T-helper 1 cell treated with Interleukin-12 subunit alpha and Interleukin-12 subunit beta and Interleukin-4 antibody, amounts not matched to agents 30 ng/mL and 1 ng/mL, for 36 hours (primary cell): ENCODE data around the gene CROCC. TPM values are rescaled to one million over a fixed set of nuclear protein-coding genes. Genes with fewer than 3 reads are reported as not detected.
"Not testable (repeated sequence)": the region's sequence is repeated elsewhere in the genome, so short reads cannot be mapped to it uniquely, and the experiment has no call there.

Experiments used
- intact Hi-C: fragments of 100-400 bp; cut with micrococcal nuclease; formaldehyde crosslinking; loops from one replicate; pipeline ENCODE4 v1.15.1; 2024
- total RNA-seq: library from RNA; stranded (reverse); gene quantifications from 2 replicates; pipeline ENCODE4 v1.2.3, GENCODE V29; 2022

CROCC gene
- total RNA-seq, 1 donor from 2014 or later = 25.9 TPM

DNA sequence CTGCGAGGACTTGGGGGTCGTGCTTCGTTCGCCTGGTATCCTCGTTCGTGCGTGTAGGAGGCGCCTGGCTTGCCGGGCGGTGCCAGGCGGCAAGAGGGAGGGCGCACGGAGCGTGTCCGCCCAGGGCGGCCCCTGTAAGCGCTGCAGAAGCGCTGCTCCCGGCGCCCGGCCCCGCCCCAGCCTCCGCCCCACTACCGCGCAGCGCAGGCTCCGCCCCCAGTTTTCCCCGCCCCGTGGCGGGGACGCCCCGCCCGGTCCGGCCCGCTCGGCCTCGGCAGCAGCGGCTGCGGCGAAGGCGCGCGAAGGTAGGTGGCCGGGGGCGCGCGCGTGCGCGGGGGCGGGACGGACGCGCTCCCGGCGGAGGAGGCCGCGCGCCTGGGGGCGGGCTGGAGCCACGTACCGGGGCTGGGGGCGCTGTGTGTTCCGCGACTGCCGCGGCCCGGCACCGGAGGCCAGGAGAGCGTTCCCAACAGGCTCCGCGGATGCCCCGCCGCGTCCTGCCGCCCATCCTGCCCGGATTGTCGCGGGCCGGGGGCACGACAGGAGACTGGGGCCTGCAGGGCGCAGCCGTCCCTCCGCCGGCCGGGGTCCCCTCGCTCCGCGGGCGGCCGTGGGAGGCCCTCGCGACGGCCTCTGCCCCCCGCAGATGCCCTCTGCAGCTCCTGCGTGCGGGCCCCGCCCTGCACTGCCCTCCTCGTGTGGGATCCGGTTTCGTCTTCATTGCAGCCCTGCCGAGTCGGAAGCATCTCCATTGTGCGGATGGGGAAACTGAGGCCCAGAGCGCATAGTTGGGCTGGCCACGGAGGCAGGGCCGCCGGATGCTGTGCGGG, 7.7 kb upstream of the CROCC start:
- intact Hi-C loops = loop anchor here (1.0 to 5.0 kb wide), 5 partner anchors 9 to 140 kb away; partner anchors contain the start of gene SDHB

GRCh38 chr1:16914928-16915626, 6.7 kb upstream of the CROCC start:
- intact Hi-C loops = loop anchor here (2.0 to 5.0 kb wide), 2 partner anchors 37 to 98 kb away; no protein-coding TSS in a partner anchor

DNA sequence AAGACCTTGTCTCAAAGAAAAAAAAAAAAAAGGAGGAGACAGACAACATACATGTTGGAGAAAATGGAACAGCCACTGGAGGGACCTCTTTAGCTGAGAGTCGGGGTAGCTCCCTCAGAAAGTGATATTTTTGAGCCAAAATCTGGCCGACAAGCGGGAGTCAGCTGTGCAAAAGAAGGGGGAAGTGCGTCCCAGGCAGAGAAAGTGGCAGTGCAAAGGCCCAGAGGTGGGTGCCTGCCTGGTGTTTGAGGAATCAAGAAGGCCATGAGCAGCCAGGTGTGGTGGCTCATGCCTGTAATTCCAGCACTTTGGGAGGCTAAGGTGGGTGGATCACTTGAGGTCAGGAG, 6.1 kb upstream of the CROCC start:
- intact Hi-C loops = loop anchor here (2.0 kb wide), 1 partner anchor 97 kb away; no protein-coding TSS in a partner anchor

DNA sequence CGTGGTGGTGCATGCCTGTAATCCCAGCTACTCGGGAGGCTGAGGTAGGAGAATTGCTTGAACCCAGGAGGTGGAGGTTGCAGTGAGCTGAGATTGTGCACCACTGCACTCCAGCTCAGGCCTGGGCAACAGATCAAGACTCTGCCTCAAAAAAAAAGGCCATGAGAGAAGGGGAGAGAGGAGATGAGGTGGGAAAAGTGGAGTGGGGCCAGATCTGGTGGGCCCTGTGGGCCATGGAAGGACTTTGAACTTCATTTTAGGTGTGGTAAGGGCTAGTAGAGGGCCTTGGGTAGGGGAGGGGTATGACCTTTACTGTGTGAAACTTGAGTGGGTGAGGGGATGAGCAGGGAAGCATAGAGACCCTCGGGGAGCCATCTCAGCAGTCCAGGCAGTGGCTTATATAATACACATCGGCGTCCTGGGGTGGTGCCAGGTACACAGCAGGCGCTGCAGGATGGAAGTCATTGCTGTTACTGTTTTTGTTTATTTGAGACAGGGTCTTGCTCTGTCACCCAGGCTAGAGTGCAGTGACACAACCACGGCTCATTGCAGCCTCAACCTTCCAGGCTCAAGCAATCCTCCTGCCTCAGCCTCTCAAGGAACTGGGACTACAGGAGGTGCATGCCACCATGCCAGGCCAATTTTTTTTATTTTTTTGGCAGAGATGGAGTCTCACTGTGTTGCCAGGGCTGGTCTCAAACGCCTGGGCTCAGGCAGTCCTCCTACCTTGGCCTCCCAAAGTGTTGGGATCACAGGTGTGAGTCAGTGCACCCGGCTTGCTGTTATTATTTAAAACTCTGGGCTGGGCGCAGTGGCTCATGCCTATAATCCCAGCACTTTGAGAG, 5.5 kb upstream of the CROCC start:
- intact Hi-C loops = not testable (repeated sequence)

- intact Hi-C loops = no loop called here
Measured at GRCh38 chr1:16918371-16918770, 3.4 kb upstream of the CROCC start.

DNA sequence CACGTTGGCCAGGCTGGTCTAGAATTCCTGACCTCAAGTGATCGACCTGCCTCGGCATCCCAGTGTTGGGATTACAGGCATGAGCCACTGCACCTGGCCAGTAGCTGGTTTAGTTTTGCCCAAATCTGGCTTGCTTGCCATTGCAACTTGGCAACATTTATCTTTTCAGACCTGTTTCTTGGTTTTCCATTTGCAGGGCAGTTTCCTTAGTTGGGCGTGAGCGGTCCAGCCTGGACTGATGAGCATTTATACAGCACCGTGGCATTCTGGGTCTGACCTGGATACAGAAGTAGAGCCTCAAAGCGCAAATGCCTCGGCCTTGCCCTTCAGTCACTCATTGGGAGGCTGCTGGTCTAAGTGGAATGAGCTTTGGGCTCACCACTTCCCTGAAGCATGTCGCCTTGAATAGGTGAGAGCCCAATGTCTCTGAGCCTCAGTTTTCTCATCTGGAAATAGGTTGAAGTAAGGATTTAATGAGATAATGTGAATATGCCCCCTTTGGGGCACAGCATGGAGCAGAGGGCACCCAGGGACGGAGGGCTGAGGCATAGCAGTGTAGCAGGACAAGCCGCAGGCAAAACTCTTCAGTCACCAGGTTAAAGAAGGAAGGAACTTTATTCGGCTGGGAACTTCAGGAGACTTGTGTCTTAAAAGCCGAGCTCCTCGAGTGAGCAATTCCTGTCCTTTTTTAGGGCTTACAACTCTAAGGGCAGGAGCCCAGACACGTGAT, 2.6 kb upstream of the CROCC start:
- intact Hi-C loops = not testable (repeated sequence)

DNA sequence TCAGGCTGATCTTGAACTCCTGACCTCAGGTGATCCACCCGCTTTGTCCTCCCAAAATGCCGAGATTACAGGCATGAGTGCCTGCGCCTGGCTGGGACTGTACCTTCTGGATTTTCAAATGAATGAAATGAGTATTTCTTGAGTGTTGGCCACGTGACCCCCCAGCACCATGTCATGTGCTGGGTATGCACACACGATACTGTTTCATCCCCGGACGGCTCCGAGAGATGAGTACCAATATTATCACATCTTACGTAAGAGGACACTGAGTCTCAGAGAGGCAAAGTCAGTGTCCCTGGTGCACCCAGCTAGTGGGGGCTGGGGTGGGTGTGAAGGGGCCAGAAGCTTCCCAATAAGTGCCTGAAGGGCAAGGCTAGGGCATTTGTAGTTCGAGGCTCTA, 780 bp upstream of the CROCC start:
- intact Hi-C loops = no loop called here

GRCh38 chr1:16922466-16922865, 735 bp downstream of the CROCC start:
- intact Hi-C loops = no loop called here

DNA sequence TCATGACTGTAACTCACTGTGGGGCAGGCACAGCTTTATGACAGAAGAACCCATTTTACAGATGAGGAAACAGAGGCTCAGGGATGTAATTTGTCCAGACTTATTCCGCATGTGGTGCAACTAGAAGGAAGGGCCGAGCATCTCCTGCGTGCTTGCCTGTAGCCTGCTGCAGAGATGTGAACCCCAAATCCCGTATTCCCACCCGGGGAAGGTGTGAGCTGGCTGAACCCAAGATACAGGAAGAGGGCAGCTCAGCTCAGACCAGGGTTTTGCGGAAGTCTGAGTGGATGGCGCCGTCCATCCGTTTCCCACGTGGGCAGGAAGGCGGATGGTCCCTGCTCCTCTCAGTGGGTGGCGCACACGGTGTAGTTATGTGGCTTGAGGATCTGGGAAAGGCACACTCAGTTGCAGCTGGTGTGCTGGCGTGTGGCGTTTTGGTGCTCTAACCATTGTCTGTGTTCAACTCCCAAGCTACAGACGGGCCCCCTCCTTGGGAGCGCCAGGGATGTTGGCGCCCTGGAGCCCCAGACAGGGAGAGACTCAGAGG, 1.2 kb downstream of the CROCC start:
- intact Hi-C loops = no loop called here

DNA sequence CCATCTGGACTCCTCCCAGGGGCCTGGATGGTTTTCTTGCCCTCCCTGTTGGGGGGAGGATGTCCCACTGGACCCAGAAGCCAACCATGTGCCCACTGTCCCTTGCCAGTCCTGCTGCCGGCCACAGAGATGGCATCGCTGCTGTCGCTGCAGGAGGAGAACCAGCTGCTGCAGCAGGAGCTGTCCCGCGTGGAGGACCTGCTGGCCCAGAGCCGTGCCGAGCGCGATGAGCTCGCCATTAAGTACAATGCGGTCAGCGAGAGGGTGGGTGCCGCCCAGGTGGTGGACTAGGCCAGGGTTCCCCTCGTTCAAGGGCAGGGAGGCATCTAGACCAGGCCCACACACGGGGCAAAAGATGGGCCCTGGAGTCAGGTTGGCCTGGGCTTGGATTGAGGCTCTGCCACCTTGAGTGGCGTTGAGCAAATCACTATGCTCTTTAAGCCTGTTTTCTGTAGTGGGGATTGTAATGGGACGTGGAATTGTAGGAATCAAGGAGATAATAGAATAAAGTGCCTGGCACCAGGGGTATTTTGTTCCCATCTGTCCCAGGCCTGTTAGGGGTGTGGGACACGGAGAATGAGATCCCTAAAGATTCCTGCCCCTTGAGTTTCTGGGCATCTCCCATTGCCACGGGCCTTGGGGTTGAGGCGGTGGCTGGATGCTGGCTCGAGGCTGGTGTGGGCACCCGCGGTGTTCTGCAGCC, 2.6 kb downstream of the CROCC start:
- intact Hi-C loops = no loop called here

DNA sequence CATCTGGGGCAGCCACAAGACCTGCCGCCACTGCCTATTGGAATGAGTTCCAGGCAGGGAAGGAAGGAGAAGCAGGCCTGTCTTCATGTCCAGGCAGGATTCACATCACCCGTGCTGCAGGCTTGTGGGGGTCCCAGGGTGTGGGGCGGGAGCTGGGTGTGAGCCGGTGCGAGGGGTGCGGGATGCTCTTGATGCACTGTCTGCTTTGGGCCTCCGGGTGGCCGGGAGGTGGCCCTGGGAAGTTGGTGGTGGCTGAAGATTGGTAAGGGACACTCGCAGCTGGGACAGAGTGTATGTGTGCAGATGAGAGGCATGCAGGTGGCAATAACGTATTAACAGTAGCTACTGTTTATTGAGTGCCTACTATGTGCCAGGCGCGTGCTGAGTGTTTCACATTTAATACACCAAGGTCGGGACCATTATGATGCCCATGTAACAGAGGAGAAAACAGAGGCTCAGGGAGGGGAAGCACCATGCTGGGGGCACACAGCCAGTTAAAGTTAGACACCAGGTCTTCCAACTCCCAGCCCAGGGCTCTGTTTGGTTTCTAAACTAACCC, 3.3 kb downstream of the CROCC start:
- intact Hi-C loops = no loop called here

DNA sequence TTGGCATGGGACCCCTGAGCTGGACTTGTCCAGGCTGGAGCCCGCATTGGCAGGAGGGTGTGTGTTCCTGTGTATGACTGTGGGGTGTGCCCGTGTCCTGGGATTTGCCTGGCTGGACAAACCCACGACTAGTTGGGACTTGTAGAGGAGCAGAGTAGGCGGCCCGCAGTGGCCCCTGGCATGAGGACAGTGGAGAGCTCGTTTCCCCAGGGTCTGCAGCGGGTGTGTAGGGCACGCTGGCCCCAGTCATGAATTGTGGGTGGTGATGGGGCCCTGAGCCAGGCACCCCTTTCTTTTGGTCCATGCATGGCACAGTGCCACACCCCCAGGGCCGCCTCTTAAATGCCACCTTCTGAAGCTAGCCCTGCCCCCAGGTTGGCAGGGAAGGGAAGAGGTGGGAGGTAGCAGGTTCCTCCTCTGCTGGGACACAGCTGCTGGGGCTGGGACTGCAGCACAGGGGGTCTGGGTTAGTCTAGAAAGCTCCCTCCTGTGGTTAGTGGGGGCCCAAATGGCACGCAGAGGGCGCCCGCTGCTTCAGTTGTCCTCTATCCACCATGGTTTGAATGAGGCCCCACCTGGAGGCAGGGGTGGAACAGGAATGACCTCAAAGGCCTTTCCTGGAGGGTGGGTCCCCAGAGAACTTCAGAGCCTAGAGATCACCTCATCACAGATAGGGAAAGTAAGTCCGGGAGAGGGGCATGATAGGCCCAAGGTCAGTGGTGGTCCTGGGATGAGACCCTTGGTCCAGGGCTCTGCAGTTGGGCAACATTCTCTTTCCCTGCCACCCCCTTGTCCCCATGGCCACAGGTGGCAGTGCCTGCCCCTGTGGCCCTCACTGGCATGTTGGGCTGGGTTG, 4.1 kb downstream of the CROCC start:
- intact Hi-C loops = no loop called here

- intact Hi-C loops = no loop called here
Measured at GRCh38 chr1:16926491-16927073, 4.9 kb downstream of the CROCC start.

GRCh38 chr1:16927256-16927655, 5.5 kb downstream of the CROCC start:
- intact Hi-C loops = no loop called here

GRCh38 chr1:16927711-16928485, 6.2 kb downstream of the CROCC start:
- intact Hi-C loops = no loop called here

DNA sequence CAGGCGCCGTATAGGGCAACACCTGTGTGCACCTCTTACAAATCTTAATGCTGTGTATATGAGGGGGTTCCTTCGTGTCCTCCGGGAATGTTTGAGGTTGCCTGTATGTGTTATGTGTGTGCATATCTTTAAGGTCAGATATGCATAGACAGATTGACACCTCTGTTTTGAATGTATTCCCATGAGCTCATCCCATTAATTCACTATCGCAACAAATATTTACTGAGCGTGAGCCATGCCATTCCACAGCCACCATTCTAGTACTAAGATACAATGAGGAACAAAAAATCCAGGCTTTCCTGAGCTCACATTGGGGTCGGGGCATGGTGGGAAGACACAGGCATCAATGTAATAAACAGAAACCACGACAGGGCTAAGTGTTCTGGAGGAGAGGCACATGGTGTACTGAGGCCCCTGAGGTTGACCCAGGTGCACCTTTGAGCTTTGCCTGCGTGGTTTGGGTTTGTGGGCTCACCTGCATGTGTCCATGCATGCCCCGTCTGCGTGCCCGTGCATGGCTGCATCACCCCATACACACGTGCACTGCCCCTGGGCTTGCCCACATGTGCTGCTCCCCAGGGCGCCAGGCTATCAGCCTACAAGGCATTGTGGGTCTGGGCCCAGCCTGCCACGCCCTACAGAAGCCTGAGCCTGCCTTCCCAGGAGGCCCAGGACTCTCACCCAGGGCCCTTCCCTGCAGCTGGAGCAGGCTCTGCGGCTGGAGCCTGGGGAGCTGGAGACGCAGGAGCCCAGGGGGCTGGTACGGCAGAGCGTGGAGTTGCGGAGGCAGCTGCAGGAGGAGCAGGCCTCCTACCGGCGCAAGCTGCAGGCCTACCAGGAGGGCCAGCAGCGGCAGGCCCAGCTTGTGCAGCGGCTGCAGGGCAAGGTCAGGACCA, 7.7 kb downstream of the CROCC start:
- intact Hi-C loops = not testable (repeated sequence)
